Activated CD4-positive, CD25-positive, alpha-beta regulatory T cell treated with anti-CD3 and anti-CD28 coated beads, Interleukin-2, amount 50 U/mL, for 24 hours (primary cell): ENCODE measurements around the gene PIK3CB.
"Not testable (repeated sequence)": the region's sequence is repeated elsewhere in the genome, so short reads cannot be mapped to it uniquely, and the experiment has no call there.

ENCODE experiments used
- ATAC-seq, 2 donors: fragments of 150-1000 bp; cut with Tn5 transposase; one replicate each; pipeline ENCODE4 v1.10.0; 2021; ENCODE audit warnings: mild to moderate bottlenecking in 1 of 2, moderate library complexity in 1 of 2

The PIK3CB gene

DNA sequence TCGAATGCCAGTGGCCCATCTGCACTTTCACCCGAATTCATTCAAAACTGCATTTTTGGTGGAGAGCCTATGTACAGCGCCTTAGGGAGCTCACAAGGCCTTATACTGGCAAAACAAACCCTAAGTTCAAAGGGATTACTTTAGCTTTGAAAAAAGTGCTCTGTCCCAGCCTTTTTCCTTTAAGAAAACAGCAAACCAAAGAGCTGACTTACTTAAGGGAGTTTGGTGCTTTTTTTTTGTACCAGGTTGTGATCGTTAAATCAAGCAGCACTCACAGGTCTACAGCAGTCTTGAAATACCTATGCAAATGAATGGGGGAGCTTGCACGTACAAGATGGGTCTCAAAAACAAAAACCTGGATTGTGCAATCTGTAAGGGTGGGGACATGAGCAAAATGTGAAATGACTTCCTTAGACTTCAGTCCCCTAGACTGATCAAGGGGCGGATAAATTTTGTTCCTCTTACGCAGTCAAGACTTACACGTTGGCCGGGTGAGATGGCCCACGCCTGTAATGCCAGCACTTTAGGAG is 11.6 kb upstream of the PIK3CB start:
- ATAC-seq = no peak

GRCh38 chr3:138845771-138846173 is 11.0 kb upstream of the PIK3CB start:
- no peak for ATAC-seq

DNA sequence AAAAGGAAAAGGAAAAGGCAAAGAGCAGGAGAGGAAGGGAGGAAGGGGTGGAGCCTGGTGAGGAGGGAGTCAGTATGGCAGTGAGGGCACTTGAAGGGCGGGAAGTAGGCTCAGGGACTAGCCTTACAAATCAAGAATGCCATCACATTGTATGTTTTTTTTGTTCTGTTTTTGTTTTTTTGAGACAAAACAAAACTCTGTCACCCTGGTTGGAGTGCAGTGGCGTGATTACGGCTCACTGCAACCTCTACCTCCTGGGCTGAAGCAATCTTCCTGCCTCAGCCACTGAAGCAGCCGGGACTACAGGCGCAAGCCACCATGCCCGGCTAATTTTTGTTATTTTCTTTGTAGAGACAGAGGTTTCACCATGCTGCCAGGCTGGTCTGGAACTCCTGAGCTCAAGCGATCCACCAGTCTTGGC is 10.5 kb upstream of the PIK3CB start:
- ATAC-seq = no peak

DNA sequence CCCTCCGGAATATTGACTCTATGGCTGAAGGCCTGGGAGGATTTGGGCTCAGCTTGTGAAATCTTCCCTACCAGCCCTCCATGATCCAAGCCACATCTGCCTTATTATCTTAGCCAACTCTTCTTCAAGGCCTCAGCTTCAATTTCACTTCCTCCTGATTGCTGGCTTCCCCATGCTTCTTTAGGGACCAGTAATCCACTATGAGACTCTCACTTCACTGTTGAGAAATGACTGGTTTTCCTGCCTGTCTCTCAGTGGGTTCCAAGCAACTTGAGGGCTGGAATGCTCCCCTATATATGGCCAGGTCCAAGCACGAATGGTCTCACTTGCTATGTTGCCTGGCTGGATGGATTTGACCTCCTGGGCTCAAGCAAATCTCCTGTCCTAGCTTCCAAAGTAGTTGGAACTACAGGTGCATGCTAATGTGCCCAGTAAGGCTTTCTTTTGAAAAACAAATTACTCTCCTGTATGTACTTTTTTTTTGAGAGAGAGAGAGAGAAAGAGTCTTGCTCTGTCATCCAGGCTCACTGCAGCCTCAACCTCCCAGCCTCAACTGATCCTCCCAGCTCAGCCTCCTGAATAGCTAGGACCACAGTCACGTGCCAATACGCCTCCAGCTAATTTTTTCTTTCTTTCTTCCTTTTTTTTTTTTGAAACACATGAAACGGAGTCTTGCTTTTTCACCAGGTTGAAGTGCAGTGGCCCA is 7.9 kb upstream of the PIK3CB start:
- ATAC-seq = no peak

GRCh38 chr3:138838385-138838784 is 3.7 kb upstream of the PIK3CB start:
- not testable (repeated sequence) for ATAC-seq

DNA sequence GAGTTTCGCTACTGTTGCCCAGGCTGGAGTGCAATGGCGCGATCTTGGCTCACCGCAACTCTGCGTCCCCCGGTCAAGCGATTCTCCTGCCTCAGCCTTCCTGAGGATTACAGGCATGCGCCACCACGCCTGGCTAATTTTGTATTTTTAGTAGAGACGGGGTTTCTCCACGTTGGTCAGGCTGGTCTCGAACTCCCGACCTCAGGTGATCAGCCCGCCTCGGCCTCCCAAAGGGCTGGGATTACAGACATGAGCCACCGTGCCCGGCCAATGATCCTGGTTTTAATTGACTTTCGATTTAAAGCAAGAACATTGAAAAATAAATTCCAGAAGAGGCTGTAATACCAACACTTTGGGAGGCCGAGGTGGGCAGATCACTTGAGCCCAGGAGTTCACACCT is 1.1 kb upstream of the PIK3CB start:
- ATAC-seq = not testable (repeated sequence)

DNA sequence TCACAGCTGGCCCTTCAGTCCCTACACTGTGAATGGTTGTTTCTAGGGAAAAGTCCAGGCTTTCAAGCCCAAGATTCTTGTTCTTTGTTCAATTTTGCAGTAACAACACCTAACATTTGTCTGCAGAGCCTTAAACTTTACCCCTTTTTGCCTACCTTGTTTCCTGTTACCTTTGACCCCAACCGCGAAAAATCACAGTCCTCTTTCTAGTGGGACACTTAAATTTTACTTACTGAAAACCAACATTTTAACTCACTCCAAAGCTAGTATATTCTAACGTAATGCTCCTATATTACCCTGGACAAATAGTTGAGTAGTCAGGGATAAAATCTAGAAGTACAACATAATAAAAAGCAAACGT is 649 bp upstream of the PIK3CB start:
- ATAC-seq = no peak

GRCh38 chr3:138833899-138834595 is 681 bp downstream of the PIK3CB start:
- no peak for ATAC-seq

DNA sequence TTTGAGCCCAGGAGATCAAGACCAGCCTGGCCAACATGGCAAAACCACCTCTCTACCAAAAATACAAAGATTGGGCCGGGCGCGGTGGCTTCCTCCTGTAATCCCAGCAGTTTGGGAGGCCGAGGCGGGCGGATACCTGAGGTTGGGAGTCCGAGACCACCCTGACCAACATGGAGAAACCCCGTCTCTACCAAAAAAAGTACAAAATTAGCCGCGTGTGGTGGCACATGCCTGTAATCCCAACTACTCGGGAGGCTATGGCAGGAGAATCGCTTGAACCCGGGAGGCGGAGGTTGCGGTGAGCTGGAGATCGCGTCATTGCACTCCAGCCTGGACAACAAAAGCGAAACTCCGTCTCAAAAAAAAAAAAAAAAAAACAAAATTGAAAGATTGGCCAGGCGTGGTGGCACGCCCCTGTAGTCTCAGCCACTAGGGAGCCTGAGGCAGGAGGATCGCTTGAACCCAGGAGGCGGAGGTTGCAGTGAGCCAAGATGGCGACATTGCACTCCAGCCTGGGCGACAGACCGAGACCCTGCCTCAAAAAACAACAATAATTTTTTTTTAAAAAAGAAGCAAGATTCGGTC is 2.2 kb downstream of the PIK3CB start:
- ATAC-seq = not testable (repeated sequence)

GRCh38 chr3:138829886-138830510 is 4.7 kb downstream of the PIK3CB start:
- no peak for ATAC-seq

DNA sequence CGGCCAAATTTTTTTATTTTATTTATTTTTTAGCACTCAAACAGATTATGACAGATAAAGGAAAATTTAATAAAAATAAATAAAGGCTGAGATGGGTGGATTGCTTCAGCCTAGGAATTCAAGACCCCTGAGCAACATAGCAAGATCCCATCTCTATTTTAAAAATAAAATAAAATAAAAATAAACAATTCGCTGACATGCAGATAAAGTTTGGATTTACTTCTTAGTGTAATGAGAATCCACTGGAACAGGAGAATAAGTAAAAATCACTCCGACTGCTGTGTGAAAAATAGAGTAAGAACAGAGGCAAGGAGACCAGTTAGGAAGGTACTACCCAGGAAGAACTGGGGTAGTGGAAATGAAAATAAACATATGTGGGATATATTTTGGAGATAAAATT is 5.6 kb downstream of the PIK3CB start:
- no peak for ATAC-seq

GRCh38 chr3:138827222-138827621 is 7.5 kb downstream of the PIK3CB start:
- ATAC-seq = no peak

DNA sequence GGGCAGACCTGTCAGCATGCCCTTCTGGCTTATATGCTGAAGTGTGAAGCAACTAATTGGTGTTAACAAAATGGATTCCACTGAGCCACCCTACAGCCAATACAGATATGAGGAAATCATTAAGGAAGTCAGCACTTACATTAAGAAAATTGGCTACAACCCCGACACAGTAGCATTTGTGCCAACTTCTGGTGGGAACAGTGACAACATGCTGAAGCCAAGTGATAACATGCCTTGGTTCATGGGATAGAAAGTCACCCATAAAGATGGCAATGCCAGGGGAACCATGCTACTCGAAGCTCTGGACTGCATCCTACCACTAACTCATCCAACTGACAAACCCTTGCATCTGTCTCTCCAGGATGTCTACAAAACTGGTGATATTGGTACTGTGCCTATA is 9.4 kb downstream of the PIK3CB start:
- no peak for ATAC-seq

GRCh38 chr3:138824114-138824506 is 10.6 kb downstream of the PIK3CB start:
- ATAC-seq = no peak

- ATAC-seq = not testable (repeated sequence)
Observed at GRCh38 chr3:138820379-138820778, 14.3 kb downstream of the PIK3CB start.

- ATAC-seq = no peak
Observed at GRCh38 chr3:138818185-138818860, 16.4 kb downstream of the PIK3CB start.

DNA sequence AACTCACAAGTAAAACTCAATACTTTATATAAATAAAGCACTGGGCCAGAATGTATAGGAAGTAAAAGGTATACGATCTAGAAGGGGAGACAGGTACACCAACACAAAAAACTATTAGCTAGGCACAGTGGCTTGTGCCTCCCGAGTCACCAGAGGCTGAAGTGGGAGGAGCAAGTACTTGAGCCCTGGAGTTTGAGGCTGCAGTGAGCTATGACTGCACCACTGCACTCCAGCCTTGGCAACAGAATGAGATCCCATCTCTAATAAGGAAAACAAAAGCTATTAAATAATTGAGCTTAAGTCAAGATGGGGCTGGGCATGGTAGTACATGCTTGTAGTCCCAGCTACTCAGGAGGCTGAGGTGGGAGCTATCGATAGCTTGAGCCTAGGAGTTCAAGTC is 17.0 kb downstream of the PIK3CB start:
- no peak for ATAC-seq

DNA sequence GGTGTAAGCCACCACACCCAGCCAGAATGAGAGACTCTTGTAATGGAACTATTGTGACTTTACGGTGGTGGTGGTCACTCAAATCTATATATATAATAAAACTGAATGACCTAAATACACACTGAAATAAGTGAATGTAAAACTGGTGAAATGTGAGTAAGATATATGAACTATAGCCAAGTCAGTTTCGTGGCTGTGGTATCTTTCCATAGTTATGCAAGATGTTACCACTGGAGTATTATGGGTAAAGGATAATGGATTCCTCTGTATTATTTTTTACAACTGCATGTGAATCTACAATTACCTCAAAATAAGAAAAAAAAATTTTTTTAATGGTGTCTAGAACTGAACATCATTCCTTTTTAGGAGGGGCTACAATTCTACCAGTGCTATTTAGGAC is 21.9 kb downstream of the PIK3CB start:
- ATAC-seq = no peak

DNA sequence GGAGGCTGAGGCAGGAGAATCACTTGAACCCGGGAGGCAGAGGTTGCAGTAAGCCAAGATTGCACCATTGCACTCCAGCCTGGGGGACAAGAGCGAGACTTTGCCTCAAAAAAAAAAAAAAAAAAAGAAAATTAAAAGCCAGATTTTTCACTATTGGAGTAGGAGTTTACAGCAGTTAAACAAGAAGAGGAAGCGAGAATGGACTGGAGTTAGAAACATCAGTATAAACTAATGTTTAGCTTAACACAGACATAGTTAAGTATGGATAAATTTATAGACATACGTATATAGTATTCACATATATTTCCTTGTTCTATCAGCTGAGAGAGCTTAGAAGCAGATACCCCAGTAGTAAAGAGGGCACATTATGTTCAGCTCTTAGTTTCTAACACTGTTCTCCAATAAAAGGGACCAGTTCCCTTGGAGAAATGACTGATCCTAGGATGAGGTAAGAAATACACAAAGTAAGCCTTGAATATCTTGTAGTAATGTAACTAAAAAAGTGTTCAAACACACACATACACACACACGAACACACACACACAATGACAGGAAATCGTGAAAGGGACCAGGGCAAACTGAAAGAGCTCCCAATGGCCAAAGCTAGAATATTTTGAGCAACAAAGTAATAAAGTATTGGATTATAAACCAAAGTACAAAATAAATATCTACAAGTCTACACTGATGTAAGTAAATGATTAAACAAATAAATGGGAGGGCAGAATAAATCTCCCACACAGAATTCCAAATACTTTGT is 25.1 kb downstream of the PIK3CB start:
- no peak for ATAC-seq

- no peak for ATAC-seq
Observed at GRCh38 chr3:138806376-138807080, 28.2 kb downstream of the PIK3CB start.

DNA sequence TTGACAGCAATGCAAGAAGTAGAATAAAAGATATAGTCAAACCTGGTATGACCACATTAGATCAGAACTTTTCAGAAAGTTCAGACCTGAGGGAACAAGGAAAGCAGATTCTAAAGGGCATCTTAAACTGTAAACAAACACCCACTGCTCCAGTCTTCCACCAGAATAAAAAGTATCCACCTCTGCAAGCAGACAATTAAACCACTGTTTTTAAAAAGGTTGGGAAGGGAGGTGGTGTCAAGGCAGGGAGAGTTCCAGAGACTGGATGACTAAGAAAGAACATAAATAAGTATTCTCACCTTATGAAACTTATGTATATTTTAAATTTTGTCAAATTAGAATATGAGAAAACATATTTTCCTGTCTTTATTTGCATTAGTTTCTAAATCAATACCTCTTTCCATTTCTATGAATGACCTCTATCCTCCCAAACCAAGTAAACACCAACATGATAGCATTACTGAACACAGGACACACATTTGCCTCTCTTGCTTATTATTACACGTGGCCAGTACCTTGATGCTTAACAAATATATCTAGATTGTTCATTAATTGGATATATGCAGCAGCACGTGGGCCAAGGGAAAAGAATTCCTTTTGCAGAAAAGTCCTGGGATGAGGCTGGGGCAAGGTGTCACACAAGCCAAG is 31.6 kb downstream of the PIK3CB start:
- no peak for ATAC-seq
